Endothelial cell of umbilical vein (primary cell): ENCODE measurements around the gene CBLC. TPM values are rescaled to one million over a fixed set of nuclear protein-coding genes. Genes with fewer than 3 reads are reported as not detected.

ENCODE experiments used
- BruUV-seq: library from RNA; stranded (reverse); fragments of 400-500 nt; replicated peaks from 2 replicates; lab custom pipeline; 2021; lab: Mats Ljungman, UMichigan
- CTCF ChIA-PET: fragments of 300-600, 350-600 bp; sonication (Branson Sonifier 250); formaldehyde crosslinking; loops from one replicate; lab custom pipeline; 2021; ENCODE audit warnings: antibody characterized with exemption, inconsistent platforms; lab: Charles Lee
- POLR2A ChIA-PET: fragments of 300-600, 350-600 bp; sonication (Branson Sonifier 250); formaldehyde crosslinking; loops from one replicate; lab custom pipeline; 2021; ENCODE audit warnings: antibody characterized with exemption, inconsistent platforms; lab: Charles Lee
- DNase-seq: peaks from one replicate; pipeline ENCODE4 v3.0.0-alpha.2; 2011; ENCODE audit warnings: low read depth, low spot score
- FAIRE-seq: peaks from 2 replicates; lab custom pipeline; 2011; peaks lifted over from hg19 to GRCh38; lab: Jason Lieb, UNC
- H2AFZ ChIP-seq: 2 replicates; pipeline ENCODE4 v1.6.0; 2012; ENCODE audit warnings: low read depth, low read length, control low read depth, inconsistent platforms
- H3K27ac ChIP-seq: 2 replicates; pipeline ENCODE4 v1.5.1; 2011; ENCODE audit warnings: low read depth, mild to moderate bottlenecking, control low read depth, low read length, moderate library complexity; ENCODE audit not compliant: insufficient read depth
- H3K27me3 ChIP-seq, 2 experiments: 2 replicates each; pipeline versions ENCODE4 v1.6.0 to v1.6.1; 2011; ENCODE audit warnings: low read length in 2 of 2, mixed read lengths in 1 of 2; ENCODE audit not compliant: control insufficient read depth in 2 of 2, insufficient read depth in 2 of 2
- H3K36me3 ChIP-seq, 2 experiments: 2 replicates in 1 of 2; 3 replicates in 1 of 2; pipeline ENCODE4 v1.5.1; 2011; ENCODE audit warnings: low read length in 2 of 2, mild to moderate bottlenecking in 1 of 2, moderate library complexity in 1 of 2; ENCODE audit not compliant: control insufficient read depth in 2 of 2, insufficient read depth in 2 of 2; ENCODE audit errors: extremely low read depth in 1 of 2
- H3K4me1 ChIP-seq: 3 replicates; pipeline ENCODE4 v1.5.1; 2011; ENCODE audit warnings: mild to moderate bottlenecking, low read length; ENCODE audit not compliant: control insufficient read depth, insufficient read depth; ENCODE audit errors: extremely low read depth
- H3K4me2 ChIP-seq: 2 replicates; pipeline ENCODE4 v1.6.1; 2011; ENCODE audit warnings: low read length, control low read depth, mixed read lengths; ENCODE audit not compliant: insufficient read depth
- H3K4me3 ChIP-seq, 3 experiments: fragments of 200-600 bp in 1 of 3; sonication (generic), shearing (Covaris generic) in 1 of 3; replicated peaks in 1 of 3; 2 replicates each; pipeline ENCODE4 v1.5.1; 2011 to 2016; ENCODE audit warnings: control low read depth in 3 of 3, low read length in 3 of 3, mild to moderate bottlenecking in 2 of 3, inconsistent platforms in 1 of 3, low read depth in 1 of 3, moderate library complexity in 1 of 3; ENCODE audit not compliant: insufficient read depth in 1 of 3
- H3K79me2 ChIP-seq: 2 replicates; pipeline ENCODE4 v1.6.0; 2012; ENCODE audit warnings: low read length, inconsistent platforms; ENCODE audit not compliant: control insufficient read depth, insufficient read depth
- H3K9ac ChIP-seq: replicated peaks from 2 replicates; pipeline ENCODE3; 2011; ENCODE audit warnings: low read length, control low read depth; ENCODE audit not compliant: insufficient read depth; ENCODE audit errors: extremely low read depth
- H3K9me1 ChIP-seq: replicated peaks from 3 replicates; pipeline ENCODE4 v1.6.0; 2011; ENCODE audit warnings: mild to moderate bottlenecking, low read length; ENCODE audit not compliant: control insufficient read depth, insufficient read depth; ENCODE audit errors: extremely low read depth
- H3K9me3 ChIP-seq: replicated peaks from 2 replicates; pipeline ENCODE4 v1.5.1; 2012; ENCODE audit warnings: low read length, inconsistent platforms; ENCODE audit not compliant: control insufficient read depth, insufficient read depth
- H4K20me1 ChIP-seq: replicated peaks from 2 replicates; pipeline ENCODE3; 2011; ENCODE audit warnings: mild to moderate bottlenecking, low read length; ENCODE audit not compliant: control insufficient read depth, insufficient read depth; ENCODE audit errors: extremely low read depth
- CTCF ChIP-seq, 2 donors: IDR thresholded peaks; 1 replicate in 1 of 2; 2 replicates in 1 of 2; pipeline ENCODE4 v1.5.1; 2011; ENCODE audit warnings: low read length in 2 of 2, mild to moderate bottlenecking in 2 of 2, moderate library complexity in 2 of 2, control low read depth in 1 of 2, inconsistent platforms in 1 of 2, low read depth in 1 of 2; ENCODE audit not compliant: insufficient read depth in 1 of 2; ENCODE audit errors: extremely low read depth in 1 of 2
- EZH2 ChIP-seq: IDR thresholded peaks from 2 replicates; pipeline ENCODE4 v1.6.1; 2012; ENCODE audit warnings: borderline replicate concordance, low read depth, mild to moderate bottlenecking, moderate library complexity, low read length, inconsistent platforms; ENCODE audit not compliant: severe bottlenecking
- FOS ChIP-seq: IDR thresholded peaks from 2 replicates; pipeline ENCODE4 v1.6.1; 2011; ENCODE audit warnings: mild to moderate bottlenecking, low read length, moderate library complexity, borderline replicate concordance; ENCODE audit not compliant: insufficient read depth
- GATA2 ChIP-seq: IDR thresholded peaks from 2 replicates; pipeline ENCODE4 v1.7.0; 2011; ENCODE audit warnings: low read depth, mild to moderate bottlenecking, moderate library complexity, mixed read lengths, low read length; ENCODE audit not compliant: insufficient read length, insufficient read depth
- JUN ChIP-seq: IDR thresholded peaks from 2 replicates; pipeline ENCODE4 v1.6.1; 2011; ENCODE audit warnings: borderline replicate concordance, low read depth; ENCODE audit not compliant: insufficient read length, insufficient read depth
- MAX ChIP-seq: IDR thresholded peaks from 2 replicates; pipeline ENCODE4 v1.6.1; 2011; ENCODE audit not compliant: insufficient read depth, insufficient read length
- MYC ChIP-seq: IDR thresholded peaks from one replicate; pipeline ENCODE4 v1.6.1; 2011; ENCODE audit warnings: mild to moderate bottlenecking, low read depth, low read length
- POLR2A ChIP-seq: IDR thresholded peaks from 2 replicates; pipeline ENCODE4 v1.6.1; 2012; ENCODE audit warnings: low read depth, mild to moderate bottlenecking, control low read depth, low read length
- POLR2AphosphoS5 ChIP-seq: IDR thresholded peaks from 2 replicates; pipeline ENCODE4 v1.6.1; 2012; ENCODE audit warnings: low read depth, mild to moderate bottlenecking, control low read depth, low read length, moderate library complexity; ENCODE audit not compliant: insufficient read depth
- dilution Hi-C: fragments of 300-500 bp; cut with MboI; formaldehyde crosslinking; loops from one replicate; pipeline ENCODE4 v1.15.0; 2019; ENCODE audit warnings: low sequenced_read_pairs; ENCODE audit not compliant: extremely low pct_ligation_motif_present
- intact Hi-C: fragments of 100-400 bp; cut with micrococcal nuclease; formaldehyde crosslinking; loops from one replicate; pipeline ENCODE4 v1.10.0; 2022
- polyA plus RNA-seq, 4 experiments: library from polyadenylated mRNA; depleted of rRNA in 3 of 4; stranded (reverse) in 3 of 4; unstranded in 1 of 4; fragments of >200 nt; gene quantifications; 2 replicates each; pipeline versions ENCODE4 v1.2.1 to v1.2.3, GENCODE V29; 2011 to 2012; ENCODE audit warnings: missing spikeins in 1 of 4
- total RNA-seq: library from RNA; stranded (reverse); gene quantifications from 2 replicates; pipeline ENCODE4 v1.2.3, GENCODE V29; 2021

The CBLC gene
- total and polyA plus RNA-seq, 2 donors (not counting 3 experiments of a cell fraction or from before 2014, with no cell fraction given): 0.04 TPM; not detected in 1

GRCh38 chr19:44745887-44746600, 31.6 kb upstream of the CBLC start:
- Histone ChIP-seq H3K79me2 (peaks cover 20% of the 10 kb centered on the region), H3K27me3 (no peaks in the 10 kb centered on the region), H4K20me1 (no peaks in the 10 kb centered on the region), H3K9me1 (no peaks in the 10 kb centered on the region), H3K36me3 (no peaks in the 10 kb centered on the region), H3K9ac (no peak overlapping the region), H3K9me3 (no peaks in the 10 kb centered on the region), H3K4me3 (no peak overlapping the region), H3K27ac (no peak overlapping the region), H3K4me1 (peaks cover 40% of the 10 kb centered on the region), H3K4me2 (no peak overlapping the region), H2AFZ (no peak overlapping the region)
- FAIRE-seq (no peak), DNase-seq (no peak)
- TF ChIP-seq MYC: no peak
- no peak for TF ChIP-seq EZH2
- no peak for TF ChIP-seq GATA2
- TF ChIP-seq MAX: no peak
- no peak for TF ChIP-seq POLR2AphosphoS5
- BruUV-seq: no TSS peak
- intact Hi-C loops (no loop called here), dilution Hi-C loops (no loop called here)
- ChIA-PET CTCF (interaction anchor here (1.7 to 6.5 kb wide), 2 partner anchors 21 to 175 kb away, joined by 5 to 57 read pairs; no protein-coding TSS in a partner anchor), POLR2A (interaction anchor here (0.5 kb wide), 1 partner anchor 26 kb away, joined by 3 read pairs; no protein-coding TSS in a partner anchor)

- FAIRE-seq (no peak), DNase-seq (no peak)
- Histone ChIP-seq H3K4me1 (peaks cover 36% of the 10 kb centered on the region), H4K20me1 (no peaks in the 10 kb centered on the region), H3K27me3 (no peaks in the 10 kb centered on the region), H3K27ac (peak overlapping the region; percentile 59), H3K9ac (no peak overlapping the region), H3K36me3 (peaks cover 0 to 2% of the 10 kb centered on the region in 2 experiments), H3K4me2 (no peak overlapping the region), H3K9me3 (no peaks in the 10 kb centered on the region), H2AFZ (no peak overlapping the region), H3K4me3 (no peak overlapping the region), H3K79me2 (peaks cover 23% of the 10 kb centered on the region), H3K9me1 (no peaks in the 10 kb centered on the region)
- dilution Hi-C loops (no loop called here), intact Hi-C loops (no loop called here)
- ChIA-PET POLR2A (interaction anchor here (0.5 kb wide), 1 partner anchor 27 kb away, joined by 3 read pairs; no protein-coding TSS in a partner anchor), CTCF (interaction anchor here (6.5 kb wide), 1 partner anchor 21 kb away, joined by 57 read pairs; no protein-coding TSS in a partner anchor)
- TF ChIP-seq FOS (no peak), POLR2A (no peak), JUN (no peak), EZH2 (no peak), GATA2 (no peak), MAX (no peak), POLR2AphosphoS5 (no peak), CTCF (IDR thresholded peaks at IDR 0.05; ENCODE audit: extremely low read depth in 1 of 2, insufficient read depth in 1 of 2, low read depth in 1 of 2, low read length in 2 of 2) (no peak), MYC (no peak)
- BruUV-seq: no TSS peak
Measured at GRCh38 chr19:44746616-44746945, 31.1 kb upstream of the CBLC start.
